Measurements from ENCODE around the gene TSKU. TPM values are rescaled to one million over a fixed set of nuclear protein-coding genes. Genes with fewer than 3 reads are reported as not detected.
A peak's percentile ranks its signal among the peaks of the same experiment; 100 is the strongest.
"Not testable (repeated sequence)": the region's sequence is repeated elsewhere in the genome, so short reads cannot be mapped to it uniquely, and the experiment has no call there.

TSKU gene
- total and polyA plus RNA-seq, 4 donors, result 5.2 to 31.5 (median 18.8) TPM

GRCh38 chr11:76824083-76824939 lies 41.2 kb downstream of the TSKU start:
- Histone ChIP-seq H3K9me3 (ENCODE audit: control insufficient read depth, low read length) (no peaks in the 10 kb centered on the region), H3K4me3 (ENCODE audit: low read length in 2 of 2) (no peak overlapping the region), H3K36me3 (ENCODE audit: control insufficient read depth in 1 of 2, insufficient read depth in 2 of 2, low read length in 1 of 2) (no peaks in the 10 kb centered on the region), H3K4me1 (ENCODE audit: control insufficient read depth in 1 of 2, insufficient read depth in 2 of 2, low read length in 2 of 2) (no peaks in the 10 kb centered on the region), H3K27ac (ENCODE audit: low read depth in 1 of 2, low read length in 2 of 2) (no peak overlapping the region), H3K27me3 (ENCODE audit: control insufficient read depth in 1 of 2, insufficient read depth in 2 of 2, low read length in 1 of 2) (no peaks in the 10 kb centered on the region)
- DNase-seq (no peak), ATAC-seq (ENCODE audit: low FRiP score) (no peak)
- intact Hi-C loops (cut with DNase I), result no loop called here
- WGBS, 2 donors, result 83 to 87% methylated on average over 9 of the region's 9 CpGs

GRCh38 chr11:76824980-76825725 lies 42.0 kb downstream of the TSKU start:
- H3K36me3 ChIP-seq (ENCODE audit: control insufficient read depth in 1 of 2, insufficient read depth in 2 of 2, low read length in 1 of 2), result no peaks in the 10 kb centered on the region
- H3K27me3 ChIP-seq (ENCODE audit: control insufficient read depth in 1 of 2, insufficient read depth in 2 of 2, low read length in 1 of 2), result no peaks in the 10 kb centered on the region
- ATAC-seq (ENCODE audit: low FRiP score) (no peak), DNase-seq (no peak)
- WGBS, 2 donors, result 88 to 89% methylated on average over 4 to 5 of the region's 5 CpGs
- H3K9me3 ChIP-seq (ENCODE audit: control insufficient read depth, low read length), result no peaks in the 10 kb centered on the region
- H3K4me3 ChIP-seq (ENCODE audit: low read length in 2 of 2), result no peak overlapping the region
- intact Hi-C loops (cut with DNase I), result no loop called here
- no peak overlapping the region for H3K27ac ChIP-seq (ENCODE audit: low read depth in 1 of 2, low read length in 2 of 2)
- no peaks in the 10 kb centered on the region for H3K4me1 ChIP-seq (ENCODE audit: control insufficient read depth in 1 of 2, insufficient read depth in 2 of 2, low read length in 2 of 2)

GRCh38 chr11:76825726-76826396 lies 42.7 kb downstream of the TSKU start:
- Histone ChIP-seq H3K27me3 (ENCODE audit: control insufficient read depth in 1 of 2, insufficient read depth in 2 of 2, low read length in 1 of 2) (no peaks in the 10 kb centered on the region), H3K4me1 (ENCODE audit: control insufficient read depth in 1 of 2, insufficient read depth in 2 of 2, low read length in 2 of 2) (no peaks in the 10 kb centered on the region), H3K9me3 (ENCODE audit: control insufficient read depth, low read length) (no peaks in the 10 kb centered on the region), H3K36me3 (ENCODE audit: control insufficient read depth in 1 of 2, insufficient read depth in 2 of 2, low read length in 1 of 2) (no peaks in the 10 kb centered on the region), H3K4me3 (ENCODE audit: low read length in 2 of 2) (no peak overlapping the region), H3K27ac (ENCODE audit: low read depth in 1 of 2, low read length in 2 of 2) (no peak overlapping the region)
- DNase-seq, result no peak
- 88 to 91% methylated on average over 1 of the region's 1 CpG for WGBS, 2 donors
- intact Hi-C loops (cut with DNase I), result no loop called here
- ATAC-seq (ENCODE audit: low FRiP score), result no peak

- intact Hi-C loops (cut with DNase I); DNase-seq; H3K36me3 ChIP-seq (ENCODE audit: control insufficient read depth in 1 of 2, insufficient read depth in 2 of 2, low read length in 1 of 2); H3K4me3 ChIP-seq (ENCODE audit: low read length in 2 of 2); H3K27ac ChIP-seq (ENCODE audit: low read depth in 1 of 2, low read length in 2 of 2); H3K9me3 ChIP-seq (ENCODE audit: control insufficient read depth, low read length); H3K4me1 ChIP-seq (ENCODE audit: control insufficient read depth in 1 of 2, insufficient read depth in 2 of 2, low read length in 2 of 2); H3K27me3 ChIP-seq (ENCODE audit: control insufficient read depth in 1 of 2, insufficient read depth in 2 of 2, low read length in 1 of 2); ATAC-seq (ENCODE audit: low FRiP score): not testable (repeated sequence)
- WGBS, 2 donors, result 87 to 92% methylated on average over 3 of the region's 3 CpGs
Observed at GRCh38 chr11:76826508-76826907, 43.4 kb downstream of the TSKU start.

- H3K4me3 ChIP-seq (ENCODE audit: low read length in 2 of 2); H3K36me3 ChIP-seq (ENCODE audit: control insufficient read depth in 1 of 2, insufficient read depth in 2 of 2, low read length in 1 of 2); DNase-seq; H3K27ac ChIP-seq (ENCODE audit: low read depth in 1 of 2, low read length in 2 of 2); intact Hi-C loops (cut with DNase I); ATAC-seq (ENCODE audit: low FRiP score); H3K4me1 ChIP-seq (ENCODE audit: control insufficient read depth in 1 of 2, insufficient read depth in 2 of 2, low read length in 2 of 2); H3K27me3 ChIP-seq (ENCODE audit: control insufficient read depth in 1 of 2, insufficient read depth in 2 of 2, low read length in 1 of 2); H3K9me3 ChIP-seq (ENCODE audit: control insufficient read depth, low read length): not testable (repeated sequence)
Observed at GRCh38 chr11:76827005-76827404, 43.8 kb downstream of the TSKU start.

GRCh38 chr11:76830639-76831327 lies 47.6 kb downstream of the TSKU start:
- H3K27ac ChIP-seq (ENCODE audit: low read depth in 1 of 2, low read length in 2 of 2), result no peak overlapping the region
- no peaks in the 10 kb centered on the region for H3K9me3 ChIP-seq (ENCODE audit: control insufficient read depth, low read length)
- H3K4me3 ChIP-seq (ENCODE audit: low read length in 2 of 2), result no peak overlapping the region
- intact Hi-C loops (cut with DNase I), result no loop called here
- no peaks in the 10 kb centered on the region for H3K4me1 ChIP-seq (ENCODE audit: control insufficient read depth in 1 of 2, insufficient read depth in 2 of 2, low read length in 2 of 2)
- DNase-seq (no peak), ATAC-seq (ENCODE audit: low FRiP score) (peak; percentile 11)
- WGBS, 2 donors, result 23% methylated on average over 9 of the region's 9 CpGs
- peaks cover 0 to 4% of the 10 kb centered on the region in 2 donors for H3K27me3 ChIP-seq (ENCODE audit: control insufficient read depth in 1 of 2, insufficient read depth in 2 of 2, low read length in 1 of 2)
- H3K36me3 ChIP-seq (ENCODE audit: control insufficient read depth in 1 of 2, insufficient read depth in 2 of 2, low read length in 1 of 2), result no peaks in the 10 kb centered on the region

GRCh38 chr11:76831686-76832310 lies 48.6 kb downstream of the TSKU start:
- 96 to 98% methylated on average over 4 of the region's 4 CpGs for WGBS, 2 donors
- no peaks in the 10 kb centered on the region for H3K9me3 ChIP-seq (ENCODE audit: control insufficient read depth, low read length)
- H3K4me1 ChIP-seq (ENCODE audit: control insufficient read depth in 1 of 2, insufficient read depth in 2 of 2, low read length in 2 of 2), result no peaks in the 10 kb centered on the region
- H3K27me3 ChIP-seq (ENCODE audit: control insufficient read depth in 1 of 2, insufficient read depth in 2 of 2, low read length in 1 of 2), result peaks cover 0 to 4% of the 10 kb centered on the region in 2 donors
- intact Hi-C loops (cut with DNase I), result no loop called here
- H3K27ac ChIP-seq (ENCODE audit: low read depth in 1 of 2, low read length in 2 of 2), result no peak overlapping the region
- H3K36me3 ChIP-seq (ENCODE audit: control insufficient read depth in 1 of 2, insufficient read depth in 2 of 2, low read length in 1 of 2), result no peaks in the 10 kb centered on the region
- H3K4me3 ChIP-seq (ENCODE audit: low read length in 2 of 2), result no peak overlapping the region
- DNase-seq (no peak), ATAC-seq (ENCODE audit: low FRiP score) (no peak)

GRCh38 chr11:76832361-76832760 lies 49.2 kb downstream of the TSKU start:
- Histone ChIP-seq H3K27ac (ENCODE audit: low read depth in 1 of 2, low read length in 2 of 2) (no peak overlapping the region), H3K9me3 (ENCODE audit: control insufficient read depth, low read length) (no peaks in the 10 kb centered on the region), H3K36me3 (ENCODE audit: control insufficient read depth in 1 of 2, insufficient read depth in 2 of 2, low read length in 1 of 2) (no peaks in the 10 kb centered on the region), H3K4me1 (ENCODE audit: control insufficient read depth in 1 of 2, insufficient read depth in 2 of 2, low read length in 2 of 2) (no peaks in the 10 kb centered on the region), H3K27me3 (ENCODE audit: control insufficient read depth in 1 of 2, insufficient read depth in 2 of 2, low read length in 1 of 2) (peaks cover 0 to 4% of the 10 kb centered on the region in 2 donors), H3K4me3 (ENCODE audit: low read length in 2 of 2) (no peak overlapping the region)
- ATAC-seq (ENCODE audit: low FRiP score) (no peak), DNase-seq (no peak)
- intact Hi-C loops (cut with DNase I), result no loop called here
